IMR-90 (cell line): ENCODE measurements around the gene FAM186B.

ENCODE experiments used
- BHLHE40 ChIP-seq: fragments of 150-350 bp; IDR thresholded peaks from 2 replicates; pipeline ENCODE4 v1.6.1; 2016; ENCODE audit warnings: mild to moderate bottlenecking, low read depth, low read length
- CEBPB ChIP-seq: IDR thresholded peaks from 2 replicates; pipeline ENCODE4 v1.6.1; 2012; ENCODE audit warnings: low read depth, low read length, improper control_type of control experiment
- MAZ ChIP-seq: IDR thresholded peaks from 2 replicates; pipeline ENCODE4 v1.6.1; 2012; ENCODE audit warnings: low read depth, mild to moderate bottlenecking, low read length, improper control_type of control experiment, moderate library complexity, borderline replicate concordance
- POLR2A ChIP-seq: IDR thresholded peaks from 2 replicates; pipeline ENCODE4 v1.6.1; 2012; ENCODE audit warnings: mild to moderate bottlenecking, low read depth, low read length
- RAD21 ChIP-seq: IDR thresholded peaks from 2 replicates; pipeline ENCODE4 v1.6.1; 2012; ENCODE audit warnings: low read length, improper control_type of control experiment
- TF ChIP-seq, protein P1 (sequence below): conservative IDR thresholded peaks from 2 replicates; pipeline ENCODE4 v1.5.1; 2012; ENCODE audit warnings: mild to moderate bottlenecking, low read depth, low read length, improper control_type of control experiment
- TF ChIP-seq, protein P2 (sequence below): fragments of 150-350 bp; IDR thresholded peaks from 2 replicates; pipeline ENCODE4 v1.6.1; 2017; ENCODE audit warnings: mild to moderate bottlenecking, antibody characterized with exemption, low read length, low read depth

DNA sequence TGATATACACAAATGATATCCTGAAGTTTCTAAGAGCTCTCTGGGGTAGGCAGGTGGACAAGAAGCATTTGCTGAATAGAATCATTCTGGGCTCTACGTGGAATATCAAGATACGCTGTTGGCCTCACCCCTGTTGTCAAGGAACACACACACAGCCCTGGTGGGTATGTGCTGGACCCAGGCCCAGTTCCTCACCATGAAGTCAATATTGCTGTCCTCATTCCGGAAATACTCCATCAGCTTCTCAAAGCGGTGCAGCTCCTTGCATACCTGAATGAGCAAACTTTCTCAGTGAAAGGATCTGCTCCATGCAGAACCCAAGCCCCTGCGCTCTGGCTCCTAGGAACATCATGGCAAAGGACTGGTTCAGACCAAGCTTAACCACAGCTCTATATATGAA, 49.3 kb upstream of the FAM186B start:
- TF ChIP-seq CEBPB (no peak), RAD21 (no peak), MAZ (no peak), POLR2A (no peak), BHLHE40 (no peak)
- TF ChIP-seq, protein P1, sequence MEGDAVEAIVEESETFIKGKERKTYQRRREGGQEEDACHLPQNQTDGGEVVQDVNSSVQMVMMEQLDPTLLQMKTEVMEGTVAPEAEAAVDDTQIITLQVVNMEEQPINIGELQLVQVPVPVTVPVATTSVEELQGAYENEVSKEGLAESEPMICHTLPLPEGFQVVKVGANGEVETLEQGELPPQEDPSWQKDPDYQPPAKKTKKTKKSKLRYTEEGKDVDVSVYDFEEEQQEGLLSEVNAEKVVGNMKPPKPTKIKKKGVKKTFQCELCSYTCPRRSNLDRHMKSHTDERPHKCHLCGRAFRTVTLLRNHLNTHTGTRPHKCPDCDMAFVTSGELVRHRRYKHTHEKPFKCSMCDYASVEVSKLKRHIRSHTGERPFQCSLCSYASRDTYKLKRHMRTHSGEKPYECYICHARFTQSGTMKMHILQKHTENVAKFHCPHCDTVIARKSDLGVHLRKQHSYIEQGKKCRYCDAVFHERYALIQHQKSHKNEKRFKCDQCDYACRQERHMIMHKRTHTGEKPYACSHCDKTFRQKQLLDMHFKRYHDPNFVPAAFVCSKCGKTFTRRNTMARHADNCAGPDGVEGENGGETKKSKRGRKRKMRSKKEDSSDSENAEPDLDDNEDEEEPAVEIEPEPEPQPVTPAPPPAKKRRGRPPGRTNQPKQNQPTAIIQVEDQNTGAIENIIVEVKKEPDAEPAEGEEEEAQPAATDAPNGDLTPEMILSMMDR: no peak
- TF ChIP-seq, protein P2, sequence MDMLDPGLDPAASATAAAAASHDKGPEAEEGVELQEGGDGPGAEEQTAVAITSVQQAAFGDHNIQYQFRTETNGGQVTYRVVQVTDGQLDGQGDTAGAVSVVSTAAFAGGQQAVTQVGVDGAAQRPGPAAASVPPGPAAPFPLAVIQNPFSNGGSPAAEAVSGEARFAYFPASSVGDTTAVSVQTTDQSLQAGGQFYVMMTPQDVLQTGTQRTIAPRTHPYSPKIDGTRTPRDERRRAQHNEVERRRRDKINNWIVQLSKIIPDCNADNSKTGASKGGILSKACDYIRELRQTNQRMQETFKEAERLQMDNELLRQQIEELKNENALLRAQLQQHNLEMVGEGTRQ: no peak
